Mesothelial cell of epicardium (in vitro differentiated cells): ENCODE results near the gene TNFRSF4. TPM values are rescaled to one million over a fixed set of nuclear protein-coding genes. Genes with fewer than 3 reads are reported as not detected.

Source experiments
- DNase-seq, 2 experiments: peaks; one replicate each; pipeline ENCODE4 v3.0.0; 2021; ENCODE audit warnings: low spot score in 2 of 2; ENCODE audit not compliant: unreplicated experiment in 2 of 2
- H3K27ac Mint-ChIP-seq: 2 replicates; pipeline ENCODE4 v1.8.0; 2021; ENCODE audit warnings: mixed read lengths
- H3K27me3 Mint-ChIP-seq: 2 replicates; pipeline ENCODE4 v1.8.0; 2021; ENCODE audit warnings: low read depth, mixed read lengths
- H3K36me3 Mint-ChIP-seq: 2 replicates; pipeline ENCODE4 v1.8.0; 2021; ENCODE audit warnings: mixed read lengths
- H3K4me1 Mint-ChIP-seq: 2 replicates; pipeline ENCODE4 v1.8.0; 2021; ENCODE audit warnings: mixed read lengths
- H3K4me3 Mint-ChIP-seq: 2 replicates; pipeline ENCODE4 v1.8.0; 2021; ENCODE audit warnings: mild to moderate bottlenecking, moderate library complexity, mixed read lengths
- H3K9me3 Mint-ChIP-seq: 2 replicates; pipeline ENCODE4 v1.8.0; 2021; ENCODE audit warnings: mixed read lengths
- total RNA-seq: library from RNA; stranded (reverse); gene quantifications from 3 replicates; pipeline ENCODE4 v1.2.1, GENCODE V29; 2021
- TF ChIP-seq, protein P1 (sequence below): fragments of 200-600 bp; sonication (generic); IDR thresholded peaks from one replicate; pipeline ENCODE4 v1.5.0; 2021; ENCODE audit warnings: antibody characterized with exemption; ENCODE audit not compliant: unreplicated experiment

TNFRSF4 gene
- total RNA-seq, 1 donor from 2014 or later = 0.34 TPM

DNA sequence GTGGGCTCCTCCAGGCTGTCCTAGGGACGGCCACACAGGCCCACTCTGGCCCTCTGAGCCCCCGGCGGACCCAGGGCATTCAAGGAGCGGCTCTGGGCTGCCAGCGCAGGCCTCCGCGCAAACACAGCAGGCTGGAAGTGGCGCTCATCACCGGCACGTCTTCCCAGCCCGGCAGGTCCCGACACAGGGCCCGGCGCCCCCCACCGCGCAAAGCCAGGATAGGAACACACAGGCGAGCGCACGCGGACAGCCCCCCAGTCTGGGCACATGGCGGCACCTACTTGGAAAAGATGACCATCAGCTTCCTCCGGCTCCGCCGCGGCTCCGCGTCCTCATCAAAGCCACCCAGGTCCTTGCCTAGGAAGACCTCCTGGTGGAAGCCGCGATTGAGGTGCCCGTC is 14.2 kb upstream of the TNFRSF4 start:
- TF ChIP-seq, protein P1, sequence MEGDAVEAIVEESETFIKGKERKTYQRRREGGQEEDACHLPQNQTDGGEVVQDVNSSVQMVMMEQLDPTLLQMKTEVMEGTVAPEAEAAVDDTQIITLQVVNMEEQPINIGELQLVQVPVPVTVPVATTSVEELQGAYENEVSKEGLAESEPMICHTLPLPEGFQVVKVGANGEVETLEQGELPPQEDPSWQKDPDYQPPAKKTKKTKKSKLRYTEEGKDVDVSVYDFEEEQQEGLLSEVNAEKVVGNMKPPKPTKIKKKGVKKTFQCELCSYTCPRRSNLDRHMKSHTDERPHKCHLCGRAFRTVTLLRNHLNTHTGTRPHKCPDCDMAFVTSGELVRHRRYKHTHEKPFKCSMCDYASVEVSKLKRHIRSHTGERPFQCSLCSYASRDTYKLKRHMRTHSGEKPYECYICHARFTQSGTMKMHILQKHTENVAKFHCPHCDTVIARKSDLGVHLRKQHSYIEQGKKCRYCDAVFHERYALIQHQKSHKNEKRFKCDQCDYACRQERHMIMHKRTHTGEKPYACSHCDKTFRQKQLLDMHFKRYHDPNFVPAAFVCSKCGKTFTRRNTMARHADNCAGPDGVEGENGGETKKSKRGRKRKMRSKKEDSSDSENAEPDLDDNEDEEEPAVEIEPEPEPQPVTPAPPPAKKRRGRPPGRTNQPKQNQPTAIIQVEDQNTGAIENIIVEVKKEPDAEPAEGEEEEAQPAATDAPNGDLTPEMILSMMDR = no peak
- no peaks in the 10 kb centered on the region for H3K9me3 Mint-ChIP-seq
- no peak for DNase-seq
- no peak overlapping the region for H3K4me3 Mint-ChIP-seq
- H3K27ac Mint-ChIP-seq = no peak overlapping the region
- peaks cover 11% of the 10 kb centered on the region for H3K4me1 Mint-ChIP-seq
- H3K36me3 Mint-ChIP-seq = peaks cover 12% of the 10 kb centered on the region
- H3K27me3 Mint-ChIP-seq = no peaks in the 10 kb centered on the region

DNA sequence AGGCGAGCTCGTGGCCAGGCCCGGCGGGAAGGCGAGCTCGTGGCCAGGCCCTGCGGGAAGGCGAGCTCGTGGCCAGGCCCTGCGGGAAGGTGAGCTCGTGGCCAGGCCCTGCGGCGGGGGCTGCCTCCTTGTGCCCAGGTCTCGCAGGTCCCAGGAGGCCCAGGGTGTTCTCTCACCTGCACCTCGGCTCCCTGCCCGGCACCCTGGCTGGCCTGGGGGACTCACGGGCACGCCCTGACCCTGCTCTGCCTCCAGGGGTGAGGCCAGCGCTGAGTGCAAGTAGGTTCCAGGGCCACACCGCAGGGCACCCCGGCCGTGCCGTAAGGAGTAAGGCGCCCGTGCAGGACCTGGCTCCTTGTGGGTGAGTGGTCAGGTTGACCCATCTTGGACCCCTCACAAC is 13.4 kb upstream of the TNFRSF4 start:
- no peaks in the 10 kb centered on the region for H3K9me3 Mint-ChIP-seq
- TF ChIP-seq, protein P1 = no peak
- H3K27ac Mint-ChIP-seq = no peak overlapping the region
- DNase-seq = no peak
- no peak overlapping the region for H3K4me3 Mint-ChIP-seq
- peaks cover 19% of the 10 kb centered on the region for H3K36me3 Mint-ChIP-seq
- H3K4me1 Mint-ChIP-seq = peaks cover 11% of the 10 kb centered on the region
- H3K27me3 Mint-ChIP-seq = no peaks in the 10 kb centered on the region

DNA sequence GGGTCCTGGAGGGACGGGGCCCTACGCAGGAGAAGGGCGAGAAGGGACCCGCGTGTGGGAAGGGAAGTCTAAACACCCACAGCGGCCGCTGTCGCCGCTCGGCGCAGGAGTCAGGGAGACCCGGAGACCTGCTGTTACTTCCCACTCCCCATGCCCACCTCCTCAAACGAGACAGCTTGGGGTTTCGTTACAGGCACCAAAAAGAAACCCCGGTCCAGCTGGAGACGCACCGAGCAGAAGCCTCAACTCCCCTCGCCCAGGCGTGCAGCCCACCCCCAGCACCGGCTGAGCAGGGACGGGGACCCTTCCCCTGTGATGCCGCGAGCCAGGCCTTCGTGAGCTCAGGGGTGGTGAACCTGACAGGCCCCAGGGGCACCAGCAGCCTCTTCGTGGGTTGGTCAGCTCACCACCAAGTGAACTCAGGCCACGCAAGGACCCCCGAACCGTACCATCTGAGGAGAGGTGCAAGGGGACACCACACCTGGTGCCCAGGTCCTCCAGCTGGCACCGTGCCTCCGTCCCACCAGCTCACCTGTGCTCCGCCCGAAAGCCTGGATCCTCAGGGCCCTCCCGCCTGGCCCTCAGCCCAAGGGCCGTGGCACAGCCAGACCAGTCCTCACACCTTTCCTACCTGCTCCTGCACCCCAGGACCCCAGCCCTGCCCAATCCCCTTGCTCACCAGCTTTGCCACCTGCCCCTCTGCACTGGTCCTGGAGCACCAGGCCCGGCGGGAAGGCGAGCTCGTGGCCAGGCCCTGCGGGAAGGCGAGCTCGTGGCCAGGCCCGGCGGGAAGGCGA is 12.8 kb upstream of the TNFRSF4 start:
- no peak overlapping the region for H3K27ac Mint-ChIP-seq
- peaks cover 19% of the 10 kb centered on the region for H3K36me3 Mint-ChIP-seq
- H3K4me3 Mint-ChIP-seq = no peak overlapping the region
- TF ChIP-seq, protein P1 = no peak
- H3K4me1 Mint-ChIP-seq = peaks cover 11% of the 10 kb centered on the region
- H3K9me3 Mint-ChIP-seq = no peaks in the 10 kb centered on the region
- H3K27me3 Mint-ChIP-seq = no peaks in the 10 kb centered on the region
- DNase-seq = no peak

- Mint-ChIP-seq H3K27me3 (no peaks in the 10 kb centered on the region), H3K4me3 (no peak overlapping the region), H3K9me3 (no peaks in the 10 kb centered on the region), H3K27ac (no peak overlapping the region), H3K4me1 (peaks cover 6% of the 10 kb centered on the region), H3K36me3 (peaks cover 19% of the 10 kb centered on the region)
- TF ChIP-seq, protein P1 = no peak
- DNase-seq = no peak
These were observed 12.0 kb upstream of the TNFRSF4 start for GRCh38 chr1:1225913-1226312.

GRCh38 chr1:1225238-1225845 is 11.4 kb upstream of the TNFRSF4 start:
- H3K27ac Mint-ChIP-seq = no peak overlapping the region

More at GRCh38 chr1:1225238-1225845, 11.4 kb upstream of the TNFRSF4 start:
- no peaks in the 10 kb centered on the region for H3K27me3 Mint-ChIP-seq
- H3K4me1 Mint-ChIP-seq = peaks cover 2% of the 10 kb centered on the region
- no peak overlapping the region for H3K4me3 Mint-ChIP-seq
- DNase-seq = no peak
- H3K9me3 Mint-ChIP-seq = no peaks in the 10 kb centered on the region
- TF ChIP-seq, protein P1 = no peak
- H3K36me3 Mint-ChIP-seq = peaks cover 24% of the 10 kb centered on the region
